ENCODE measurements around the gene TPP1. TPM values are rescaled to one million over a fixed set of nuclear protein-coding genes. Genes with fewer than 3 reads are reported as not detected.

TPP1 gene
- total RNA-seq, 1 donor from 2014 or later: 101 TPM

GRCh38 chr11:6663794-6664469 is 44.7 kb upstream of the TPP1 start:
- Mint-ChIP-seq H3K4me1 (ENCODE audit: low read depth) (peaks cover 16% of the 10 kb centered on the region), H3K36me3 (ENCODE audit: low read depth) (no peaks in the 10 kb centered on the region), H3K27ac (ENCODE audit: unreplicated experiment) (peak overlapping the region; percentile 67), H3K27me3 (ENCODE audit: low read depth) (no peaks in the 10 kb centered on the region), H3K9me3 (ENCODE audit: low read depth) (no peaks in the 10 kb centered on the region), H3K4me3 (ENCODE audit: unreplicated experiment) (no peak overlapping the region)
- no peak for DNase-seq (ENCODE audit: low spot score)
- TF ChIP-seq CTCF (IDR thresholded peaks at IDR 0.05): no peak

GRCh38 chr11:6660712-6661111 is 41.5 kb upstream of the TPP1 start:
- Mint-ChIP-seq H3K36me3 (ENCODE audit: low read depth) (no peaks in the 10 kb centered on the region), H3K27ac (ENCODE audit: unreplicated experiment) (no peak overlapping the region), H3K4me3 (ENCODE audit: unreplicated experiment) (no peak overlapping the region), H3K4me1 (ENCODE audit: low read depth) (peaks cover 26% of the 10 kb centered on the region), H3K9me3 (ENCODE audit: low read depth) (no peaks in the 10 kb centered on the region), H3K27me3 (ENCODE audit: low read depth) (no peaks in the 10 kb centered on the region)
- no peak for TF ChIP-seq CTCF (IDR thresholded peaks at IDR 0.05)
- DNase-seq (ENCODE audit: low spot score): no peak

- no peaks in the 10 kb centered on the region for H3K27me3 Mint-ChIP-seq (ENCODE audit: low read depth)
- H3K4me3 Mint-ChIP-seq (ENCODE audit: unreplicated experiment): no peak overlapping the region
- no peak for TF ChIP-seq CTCF (IDR thresholded peaks at IDR 0.05)
- no peaks in the 10 kb centered on the region for H3K9me3 Mint-ChIP-seq (ENCODE audit: low read depth)
- no peaks in the 10 kb centered on the region for H3K36me3 Mint-ChIP-seq (ENCODE audit: low read depth)
- no peak for DNase-seq (ENCODE audit: low spot score)
- no peak overlapping the region for H3K27ac Mint-ChIP-seq (ENCODE audit: unreplicated experiment)
- H3K4me1 Mint-ChIP-seq (ENCODE audit: low read depth): peaks cover 17% of the 10 kb centered on the region
These were observed 39.4 kb upstream of the TPP1 start for GRCh38 chr11:6658647-6659046.

- Mint-ChIP-seq H3K27ac (ENCODE audit: unreplicated experiment) (no peak overlapping the region), H3K4me3 (ENCODE audit: unreplicated experiment) (no peak overlapping the region), H3K27me3 (ENCODE audit: low read depth) (no peaks in the 10 kb centered on the region), H3K9me3 (ENCODE audit: low read depth) (no peaks in the 10 kb centered on the region), H3K36me3 (ENCODE audit: low read depth) (no peaks in the 10 kb centered on the region), H3K4me1 (ENCODE audit: low read depth) (peaks cover 10% of the 10 kb centered on the region)
- TF ChIP-seq CTCF (IDR thresholded peaks at IDR 0.05): no peak
- no peak for DNase-seq (ENCODE audit: low spot score)
These were observed 38.1 kb upstream of the TPP1 start for GRCh38 chr11:6657346-6657745.

- peak overlapping the region; percentile 76 for H3K4me3 Mint-ChIP-seq (ENCODE audit: unreplicated experiment)
- no peak for DNase-seq (ENCODE audit: low spot score)
- peaks cover 10% of the 10 kb centered on the region for H3K4me1 Mint-ChIP-seq (ENCODE audit: low read depth)
- H3K9me3 Mint-ChIP-seq (ENCODE audit: low read depth): no peaks in the 10 kb centered on the region
- no peaks in the 10 kb centered on the region for H3K27me3 Mint-ChIP-seq (ENCODE audit: low read depth)
- no peaks in the 10 kb centered on the region for H3K36me3 Mint-ChIP-seq (ENCODE audit: low read depth)
- H3K27ac Mint-ChIP-seq (ENCODE audit: unreplicated experiment): no peak overlapping the region
- TF ChIP-seq CTCF (IDR thresholded peaks at IDR 0.05): no peak
These were observed 37.7 kb upstream of the TPP1 start for GRCh38 chr11:6656936-6657335.

Data from chondrocyte (in vitro differentiated cells).